Measurements from ENCODE around the gene UTS2B. TPM values are rescaled to one million over a fixed set of nuclear protein-coding genes. Genes with fewer than 3 reads are reported as not detected.

Gene UTS2B
- total and polyA plus RNA-seq, 2 experiments from 2014 or later, result 0.21 TPM; not detected in 1

GRCh38 chr3:191234216-191234615 lies 96.1 kb downstream of the UTS2B start (continued):
- no peak for TF ChIP-seq ZNF462 (CRISPR knock-in tag; IDR thresholded peaks at IDR 0.05)
- TF ChIP-seq REST (IDR thresholded peaks at IDR 0.05; ENCODE audit: unreplicated experiment), result no peak
- TF ChIP-seq NANOG (IDR thresholded peaks at IDR 0.05; ENCODE audit: borderline replicate concordance), result no peak
- TF ChIP-seq POLR2AphosphoS5 (IDR thresholded peaks at IDR 0.05; ENCODE audit: low read depth), result no peak
- TF ChIP-seq CTCF (conservative IDR thresholded peaks at IDR 0.05; ENCODE audit: low read depth in 2 of 2), result no peak
- TF ChIP-seq EZH2 (IDR thresholded peaks at IDR 0.05; ENCODE audit: low read depth, unreplicated experiment), result no peak
- TF ChIP-seq EZH2phosphoT487 (IDR thresholded peaks at IDR 0.05; ENCODE audit: unreplicated experiment), result no peak
- TF ChIP-seq JUNB (IDR thresholded peaks at IDR 0.05; ENCODE audit: unreplicated experiment), result no peak
- no peak for TF ChIP-seq ETS1 (IDR thresholded peaks at IDR 0.05)
- no peak for TF ChIP-seq STAT1 (IDR thresholded peaks at IDR 0.05; ENCODE audit: unreplicated experiment)

All from GM23338 (cell line).